CD4-positive, alpha-beta T cell treated with Interleukin-1 beta for 1 hour (primary cell): ENCODE results near the gene NLRP1.

Experiments used
- DNase-seq, 2 donors: peaks; one replicate each; pipeline ENCODE4 v3.0.0-alpha.2; 2020 to 2022

NLRP1 gene

DNA sequence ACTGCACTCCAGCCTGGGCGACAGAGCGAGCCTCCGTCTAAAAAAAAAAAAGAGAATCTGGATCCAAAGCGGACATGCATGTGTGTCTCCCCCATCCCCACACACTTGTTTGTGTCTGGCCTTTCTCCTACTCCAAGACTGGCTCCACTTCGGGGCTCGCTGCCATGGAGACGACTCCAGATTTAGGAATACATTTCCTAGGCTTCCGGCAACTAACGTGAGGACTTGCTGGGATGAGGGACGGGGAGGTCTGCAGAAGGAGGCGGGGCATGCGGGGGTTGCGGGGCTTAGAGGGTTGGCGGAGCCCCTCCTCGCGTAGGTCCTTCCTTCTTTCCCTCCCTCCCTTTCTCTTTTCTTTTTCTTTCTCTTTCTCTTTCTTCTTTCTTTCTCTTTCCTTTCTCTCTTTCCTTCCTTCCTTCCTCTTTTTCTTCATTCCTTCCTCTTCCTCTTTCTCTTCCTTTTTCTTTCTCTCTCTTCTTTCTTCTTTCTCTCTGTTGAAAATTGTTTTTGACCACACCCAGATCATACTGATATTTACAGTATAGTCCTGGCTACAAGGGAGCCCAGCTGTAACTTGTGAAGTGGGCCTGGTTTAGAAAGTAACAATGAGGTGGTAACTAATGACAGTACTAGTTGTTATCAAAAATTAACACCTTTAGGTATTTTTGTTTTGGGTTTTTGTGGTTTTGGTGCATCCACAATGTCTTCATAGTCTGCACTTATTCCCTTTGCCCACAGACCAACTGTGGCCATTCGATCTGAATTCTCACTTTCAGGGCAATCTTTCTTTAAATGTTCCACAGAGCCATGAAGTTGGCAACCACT, 72.7 kb downstream of the NLRP1 start:
- no peak for DNase-seq

DNA sequence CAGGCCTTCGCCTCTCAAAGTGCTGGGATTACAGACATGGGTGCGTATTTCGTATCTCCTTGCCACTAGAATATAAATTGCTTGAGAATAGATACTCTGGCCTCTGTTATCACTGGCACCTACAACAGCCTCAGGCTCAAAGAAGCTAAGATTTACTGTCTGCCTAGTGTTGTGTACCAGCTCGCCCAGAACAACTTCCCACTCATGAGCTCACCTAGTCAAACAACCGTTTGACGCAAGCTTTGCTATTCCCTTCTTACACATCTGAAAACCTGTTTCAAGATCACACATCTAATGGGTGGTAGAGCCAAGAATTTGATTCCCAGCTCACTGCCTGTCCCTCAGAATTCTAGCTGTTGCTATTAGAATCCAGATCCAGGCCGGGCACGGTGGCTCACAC, 73.5 kb downstream of the NLRP1 start:
- DNase-seq = no peak

DNA sequence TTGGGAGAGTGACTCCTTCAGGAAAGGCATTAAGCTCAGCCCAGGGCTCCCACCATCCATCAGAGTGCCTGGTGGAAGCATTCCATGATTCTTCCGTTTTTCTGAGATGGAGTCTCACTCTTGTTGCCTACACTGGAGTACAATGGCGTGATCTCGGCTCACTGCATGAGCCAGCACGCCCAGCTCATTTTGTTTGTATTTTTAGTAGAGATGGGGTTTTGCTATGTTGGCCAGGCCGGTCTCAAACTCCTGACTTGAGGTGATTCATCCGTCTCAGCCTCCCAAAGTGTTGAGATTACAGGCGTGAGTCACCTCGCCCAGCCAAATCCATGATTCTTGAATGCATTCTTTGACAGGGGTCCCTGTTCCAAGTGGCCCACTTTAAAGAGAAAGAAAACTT, 74.8 kb downstream of the NLRP1 start:
- DNase-seq = no peak

- no peak for DNase-seq
Observed at GRCh38 chr17:5508810-5509209, 75.5 kb downstream of the NLRP1 start.

GRCh38 chr17:5506307-5506706, 78.0 kb downstream of the NLRP1 start:
- DNase-seq = no peak

- DNase-seq = no peak
Observed at GRCh38 chr17:5502552-5502951, 81.8 kb downstream of the NLRP1 start.

- no peak for DNase-seq
Observed at GRCh38 chr17:5501685-5502084, 82.6 kb downstream of the NLRP1 start.

DNA sequence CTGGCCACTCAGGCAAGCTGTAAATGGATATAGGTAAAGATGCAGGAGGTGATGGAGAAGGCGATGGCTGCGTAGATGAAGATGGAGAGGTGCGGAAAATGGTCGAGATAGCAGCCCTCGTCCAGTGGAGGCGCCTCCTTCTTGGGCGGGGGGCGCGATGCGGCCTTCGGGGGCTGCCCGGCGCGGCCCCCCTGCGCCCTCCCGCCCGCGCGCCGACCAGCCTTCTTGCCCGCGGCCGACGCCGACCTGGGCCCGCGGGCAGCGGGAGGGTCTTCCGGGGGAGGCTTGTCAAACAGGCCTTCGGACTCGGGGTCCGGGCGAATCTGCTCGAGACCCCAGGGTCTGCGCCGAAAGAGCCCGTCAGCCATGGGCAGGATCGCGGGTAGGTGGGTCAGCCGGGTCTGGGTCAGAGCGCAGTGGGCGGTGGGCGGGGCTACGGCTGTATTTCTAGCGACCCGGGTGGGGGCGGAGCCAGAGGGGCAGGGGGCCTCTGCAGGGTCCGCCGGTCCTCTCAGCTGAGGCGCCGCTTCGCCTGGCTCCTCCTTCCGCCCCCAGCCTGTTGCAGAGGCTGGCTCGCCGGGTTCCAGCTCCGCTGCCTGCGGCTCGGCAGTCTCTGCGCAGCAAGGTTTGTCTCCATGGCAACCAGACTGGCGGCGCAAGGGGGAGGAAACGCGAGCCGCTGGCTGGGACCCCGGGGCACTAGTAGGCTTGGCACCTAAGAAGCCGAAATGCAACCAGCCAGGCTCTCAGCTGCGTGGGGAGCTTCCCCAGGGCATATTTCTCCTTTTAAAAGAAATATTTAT, 83.5 kb downstream of the NLRP1 start:
- peak; percentile 84 to 88 for DNase-seq

- DNase-seq = no peak
Observed at GRCh38 chr17:5500247-5500588, 84.1 kb downstream of the NLRP1 start.

- no peak for DNase-seq
Observed at GRCh38 chr17:5499476-5500231, 84.7 kb downstream of the NLRP1 start.

GRCh38 chr17:5492970-5493369, 91.3 kb downstream of the NLRP1 start:
- no peak for DNase-seq

GRCh38 chr17:5488752-5489151, 95.6 kb downstream of the NLRP1 start:
- DNase-seq = no peak

GRCh38 chr17:5486206-5487124, 97.8 kb downstream of the NLRP1 start, which contains the start of gene MIS12:
TSS of gene MIS12 (plus strand) at chr17:5486566. CDS start at chr17:5488863, 2,297 bp downstream.
- DNase-seq = peak; percentile 98 to 99

- DNase-seq = no peak
Observed at GRCh38 chr17:5485270-5486205, 98.8 kb downstream of the NLRP1 start, which contains the start of gene DERL2. TSS of gene DERL2 (minus strand) at chr17:5486178. CDS start at chr17:5486161, 17 bp downstream.

- DNase-seq = no peak
Observed at GRCh38 chr17:5481451-5481850, 102.9 kb downstream of the NLRP1 start.

GRCh38 chr17:5480962-5481361, 103.3 kb downstream of the NLRP1 start:
- DNase-seq = no peak

- no peak for DNase-seq
Observed at GRCh38 chr17:5478992-5479391, 105.3 kb downstream of the NLRP1 start.

DNA sequence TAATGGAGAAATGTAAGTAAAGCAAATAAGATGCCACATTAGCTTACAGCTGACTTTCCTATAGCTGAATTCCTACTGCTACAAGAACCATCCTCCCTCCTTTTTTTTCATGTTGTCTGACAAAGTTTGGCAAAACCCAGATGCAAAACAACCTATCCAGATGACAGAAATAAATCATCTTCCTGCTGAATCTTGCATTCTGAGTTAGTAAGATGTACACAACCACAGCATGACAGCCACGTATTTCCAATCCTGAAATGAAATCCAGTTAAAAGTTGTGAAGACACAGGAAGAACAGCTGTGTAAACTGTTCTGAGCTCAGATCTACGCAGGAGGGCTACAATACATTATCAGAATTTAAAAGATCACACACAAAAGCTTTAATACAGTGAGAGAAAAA, 110.4 kb downstream of the NLRP1 start:
- no peak for DNase-seq

- DNase-seq = no peak
Observed at GRCh38 chr17:5472511-5472910, 111.8 kb downstream of the NLRP1 start.

GRCh38 chr17:5468075-5468473, 116.2 kb downstream of the NLRP1 start:
- DNase-seq = peak in 1 of 2 donors; percentile 8

DNA sequence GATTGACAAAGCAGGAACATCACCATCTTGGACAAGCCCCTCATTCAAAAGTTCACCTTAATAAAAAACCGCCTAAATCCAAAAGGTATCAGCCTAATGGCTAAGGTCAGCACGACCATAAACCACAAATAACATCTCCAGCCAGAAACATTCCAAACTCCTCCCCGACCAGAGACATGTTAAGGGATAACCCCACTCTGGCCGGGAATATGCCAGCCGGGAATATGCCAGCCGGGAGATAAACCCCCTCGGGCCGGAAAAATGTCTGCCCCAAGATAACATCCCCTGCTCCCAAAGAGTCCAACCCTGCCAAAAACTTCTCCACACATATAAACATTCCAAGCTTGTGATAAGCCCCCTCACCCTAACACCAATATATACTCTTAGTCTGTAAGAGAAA, 116.9 kb downstream of the NLRP1 start:
- DNase-seq = no peak
